GM12891 (cell line): Measurements from ENCODE around the gene SAMSN1.

Source experiments
- POLR2A ChIP-seq: IDR thresholded peaks from 2 replicates; pipeline ENCODE4 v1.6.1; 2011; ENCODE audit warnings: low read depth, low read length, control low read depth
- POLR2AphosphoS5 ChIP-seq: IDR thresholded peaks from 2 replicates; pipeline ENCODE4 v1.6.1; 2011; ENCODE audit warnings: low read depth, low read length, control low read depth
- SPI1 ChIP-seq: IDR thresholded peaks from 2 replicates; pipeline ENCODE4 v1.6.1; 2011; ENCODE audit warnings: low read depth, low read length, control low read depth

GRCh38 chr21:14452031-14452726 is 93.9 kb downstream of the SAMSN1 start:
- TF ChIP-seq POLR2AphosphoS5 (no peak), POLR2A (no peak), SPI1 (no peak)
